Cardiac fibroblast (primary cell): ENCODE results near the gene GPR176.

ENCODE experiments used
- DNase-seq, 2 donors: peaks; one replicate each; pipeline versions ENCODE4 v3.0.0 to v3.0.0-alpha.2; 2010; ENCODE audit warnings: low read depth in 2 of 2
- H3K4me3 ChIP-seq, 2 donors: replicated peaks in 1 of 2; 1 replicate in 1 of 2; 2 replicates in 1 of 2; pipeline ENCODE4 v1.5.1; 2011; ENCODE audit warnings: low read depth in 2 of 2, low read length in 2 of 2, mild to moderate bottlenecking in 2 of 2, moderate library complexity in 1 of 2
- TF ChIP-seq, protein P1 (sequence below): IDR thresholded peaks from one replicate; pipeline ENCODE4 v1.5.1; 2011; ENCODE audit warnings: low read depth, mild to moderate bottlenecking, low read length, inconsistent platforms

Gene GPR176

DNA sequence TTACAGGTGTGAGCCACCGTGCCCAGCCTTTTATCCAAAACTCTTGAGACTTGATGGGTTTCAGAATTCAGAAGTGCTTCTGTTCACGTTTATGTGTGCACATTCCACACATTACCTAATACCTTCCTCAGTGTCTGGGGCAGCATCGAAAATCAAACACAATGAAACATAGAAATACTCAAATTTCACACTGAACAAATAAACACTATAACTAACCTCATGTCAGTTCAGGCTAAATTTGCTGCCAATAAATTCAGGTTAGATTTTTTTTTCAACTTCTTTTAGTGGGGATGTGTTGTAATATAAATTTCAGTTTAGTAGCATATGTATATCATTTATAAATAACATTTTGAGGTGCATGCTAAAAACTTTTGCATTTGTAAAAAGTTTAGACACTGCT, 16.6 kb upstream of the GPR176 start:
- no peak overlapping the region for H3K4me3 ChIP-seq
- TF ChIP-seq, protein P1, sequence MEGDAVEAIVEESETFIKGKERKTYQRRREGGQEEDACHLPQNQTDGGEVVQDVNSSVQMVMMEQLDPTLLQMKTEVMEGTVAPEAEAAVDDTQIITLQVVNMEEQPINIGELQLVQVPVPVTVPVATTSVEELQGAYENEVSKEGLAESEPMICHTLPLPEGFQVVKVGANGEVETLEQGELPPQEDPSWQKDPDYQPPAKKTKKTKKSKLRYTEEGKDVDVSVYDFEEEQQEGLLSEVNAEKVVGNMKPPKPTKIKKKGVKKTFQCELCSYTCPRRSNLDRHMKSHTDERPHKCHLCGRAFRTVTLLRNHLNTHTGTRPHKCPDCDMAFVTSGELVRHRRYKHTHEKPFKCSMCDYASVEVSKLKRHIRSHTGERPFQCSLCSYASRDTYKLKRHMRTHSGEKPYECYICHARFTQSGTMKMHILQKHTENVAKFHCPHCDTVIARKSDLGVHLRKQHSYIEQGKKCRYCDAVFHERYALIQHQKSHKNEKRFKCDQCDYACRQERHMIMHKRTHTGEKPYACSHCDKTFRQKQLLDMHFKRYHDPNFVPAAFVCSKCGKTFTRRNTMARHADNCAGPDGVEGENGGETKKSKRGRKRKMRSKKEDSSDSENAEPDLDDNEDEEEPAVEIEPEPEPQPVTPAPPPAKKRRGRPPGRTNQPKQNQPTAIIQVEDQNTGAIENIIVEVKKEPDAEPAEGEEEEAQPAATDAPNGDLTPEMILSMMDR: no peak
- DNase-seq: no peak

DNA sequence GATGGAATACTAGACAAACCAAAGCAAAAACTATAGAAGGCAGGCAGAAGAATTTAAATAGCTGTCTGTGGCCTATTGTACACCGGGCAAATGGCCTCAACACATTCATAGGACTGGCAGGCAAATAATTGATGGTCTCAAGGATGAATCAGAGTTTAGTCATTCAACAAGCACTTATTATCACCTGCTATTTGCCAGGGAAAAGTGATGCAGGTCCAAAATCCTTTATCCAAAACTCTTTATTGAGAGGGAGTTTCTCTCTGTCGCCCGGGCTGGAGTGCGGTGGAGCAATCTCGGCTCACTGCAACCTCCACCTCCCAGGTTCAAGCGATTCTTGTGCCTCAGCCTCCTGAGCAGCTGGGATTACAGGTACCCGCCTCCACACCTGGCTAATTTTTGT, 16.1 kb upstream of the GPR176 start:
- TF ChIP-seq, protein P1: no peak
- no peak overlapping the region for H3K4me3 ChIP-seq
- peak in 1 of 2 donors; percentile 69 for DNase-seq

DNA sequence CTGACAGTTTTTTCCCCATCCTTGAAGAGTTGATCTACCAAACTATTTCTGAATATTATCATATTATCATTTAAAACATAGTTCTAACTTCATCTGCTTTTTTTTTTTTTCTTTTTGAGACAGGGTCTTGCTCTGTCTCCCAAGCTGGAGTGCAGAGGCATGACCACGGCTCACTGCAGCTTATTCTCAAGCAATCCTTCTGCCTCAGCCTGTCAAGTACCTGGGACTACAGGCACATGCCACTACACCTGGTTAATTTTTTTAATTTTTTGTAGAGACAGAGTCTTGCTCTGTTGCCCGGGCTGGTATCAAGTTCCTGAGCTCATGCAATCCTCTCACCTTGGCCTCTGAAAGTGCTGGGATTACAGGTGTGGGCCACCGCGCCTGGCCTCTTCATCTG, 15.2 kb upstream of the GPR176 start:
- H3K4me3 ChIP-seq: peak overlapping the region in 1 of 2 donors; percentile 77
- DNase-seq: no peak
- TF ChIP-seq, protein P1: no peak

DNA sequence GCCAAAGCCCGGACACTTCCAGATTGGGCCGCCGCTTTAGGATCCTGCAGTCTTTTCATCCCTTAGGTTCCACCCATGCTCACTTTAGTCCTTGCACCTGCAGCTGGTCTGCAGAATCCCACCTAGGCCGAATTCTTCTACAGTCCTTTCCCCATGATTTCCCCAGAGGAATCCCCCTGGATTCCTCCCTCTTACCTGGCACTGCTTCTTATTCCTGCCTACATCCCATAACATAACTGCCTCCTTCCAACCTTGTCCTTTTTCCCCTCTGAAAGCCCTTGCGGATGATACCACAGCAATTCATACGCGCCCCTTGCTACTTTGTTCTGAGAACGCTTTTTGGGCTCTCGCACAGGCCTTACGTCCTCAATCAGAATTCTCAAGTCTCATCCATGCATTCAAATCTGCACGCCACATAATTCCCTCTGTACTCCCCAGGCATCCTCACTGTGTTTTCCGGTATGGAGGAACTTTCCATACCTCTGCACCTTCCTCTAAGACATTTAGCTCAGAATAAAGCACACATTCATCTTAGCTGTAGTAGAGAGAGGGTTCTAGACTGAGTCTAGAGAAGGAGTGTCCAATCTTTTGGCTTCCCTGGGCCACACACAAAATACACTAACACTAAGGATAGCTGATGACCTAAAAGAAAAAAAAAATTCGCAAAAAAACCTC, 14.5 kb upstream of the GPR176 start:
- peak overlapping the region; percentile 65 to 77 for H3K4me3 ChIP-seq
- TF ChIP-seq, protein P1: no peak
- peak; percentile 35 to 44 for DNase-seq

DNA sequence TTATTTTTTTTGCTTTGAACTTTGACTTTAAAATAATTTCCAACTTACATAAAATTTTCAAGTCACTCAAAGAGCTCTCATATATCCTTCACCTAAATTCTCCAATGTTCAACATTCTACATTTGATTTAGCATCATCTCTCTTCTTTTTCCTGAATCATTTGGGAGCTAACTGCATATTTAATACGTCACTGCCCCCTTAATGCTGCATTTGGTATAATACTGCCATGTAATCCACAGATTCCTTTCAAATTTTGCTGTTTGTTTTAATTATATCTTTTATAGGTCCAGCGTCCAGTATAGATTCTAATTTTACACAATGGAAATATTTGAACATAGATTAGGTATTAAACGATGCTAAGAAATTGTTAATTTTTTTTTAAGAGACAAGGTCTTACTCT, 11.5 kb upstream of the GPR176 start:
- no peak overlapping the region for H3K4me3 ChIP-seq
- peak in 1 of 2 donors; percentile 31 for DNase-seq

DNA sequence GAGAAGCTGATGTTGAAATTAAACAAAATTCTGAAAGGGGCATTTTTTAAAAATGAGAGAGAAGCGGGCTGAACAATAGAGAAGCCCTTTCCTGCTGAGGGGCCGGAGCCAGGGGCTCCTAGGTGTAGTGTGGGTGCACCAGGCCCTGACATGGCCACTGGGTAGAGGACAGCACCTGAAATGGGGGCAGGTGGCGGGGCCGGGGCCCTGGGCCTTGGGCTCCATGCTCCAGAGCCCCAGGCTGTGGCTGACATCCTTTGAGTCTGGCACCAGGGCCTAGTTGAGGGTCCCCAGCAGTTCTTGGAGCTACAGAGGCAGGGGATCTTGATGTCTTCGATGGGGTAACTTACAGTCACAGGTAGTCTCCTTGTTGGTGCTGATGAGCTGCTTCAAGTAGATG, 6.5 kb upstream of the GPR176 start:
- H3K4me3 ChIP-seq: no peak overlapping the region
- TF ChIP-seq, protein P1: no peak
- no peak for DNase-seq

More for the DNA sequence above, 11.5 kb upstream of the GPR176 start:
- TF ChIP-seq, protein P1: no peak
